HG02973 (cell line): ENCODE data around the gene ATP2A2.
"Not testable (repeated sequence)": the region's sequence is repeated elsewhere in the genome, so short reads cannot be mapped to it uniquely, and the experiment has no call there.

Source experiments
- ATAC-seq: cut with Tn5 transposase; IDR thresholded peaks from one replicate; pipeline ENCODE4 v1.9.1; 2021; ENCODE audit warnings: moderate library complexity; ENCODE audit not compliant: unreplicated experiment

ATP2A2 gene

DNA sequence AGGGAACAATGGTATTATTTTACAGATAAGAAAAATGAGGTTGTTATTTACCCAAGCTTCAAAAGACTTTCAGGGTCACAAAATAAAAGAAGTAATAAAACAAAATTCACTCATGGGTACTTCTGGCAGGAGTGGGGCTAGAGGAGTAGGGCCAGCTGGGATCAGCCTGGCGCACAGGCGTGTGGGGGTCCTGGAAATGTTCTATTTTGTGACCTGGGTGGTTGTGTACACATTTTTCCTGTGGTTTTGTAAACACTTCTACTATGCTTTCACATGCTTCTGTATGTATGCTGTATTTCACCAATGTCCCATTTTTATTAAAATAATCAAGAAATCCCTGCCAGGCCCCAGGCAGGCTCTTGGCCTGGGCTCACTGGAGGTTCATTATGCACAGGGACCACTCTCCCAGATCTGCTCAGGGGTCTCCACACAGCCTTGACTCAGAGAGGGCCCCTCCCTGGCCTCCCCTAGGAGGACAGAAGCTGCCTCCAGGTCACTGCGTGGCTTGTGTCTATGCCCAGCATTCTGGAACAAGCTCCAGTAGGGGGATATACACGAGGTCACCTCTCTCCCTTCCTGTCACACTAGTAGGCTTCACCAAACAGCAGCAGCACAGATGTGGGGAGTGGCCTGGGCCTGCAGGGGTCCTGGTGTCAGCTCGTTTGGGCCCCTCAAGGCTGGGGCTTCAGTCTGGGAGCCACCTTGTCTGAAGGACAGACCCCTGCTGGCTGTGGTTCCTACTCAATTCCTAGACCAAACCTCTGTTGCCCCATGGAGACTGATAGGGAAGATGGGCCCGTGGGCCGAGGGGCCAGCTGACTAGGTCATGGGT is 84.7 kb downstream of the ATP2A2 start:
- no peak for ATAC-seq

DNA sequence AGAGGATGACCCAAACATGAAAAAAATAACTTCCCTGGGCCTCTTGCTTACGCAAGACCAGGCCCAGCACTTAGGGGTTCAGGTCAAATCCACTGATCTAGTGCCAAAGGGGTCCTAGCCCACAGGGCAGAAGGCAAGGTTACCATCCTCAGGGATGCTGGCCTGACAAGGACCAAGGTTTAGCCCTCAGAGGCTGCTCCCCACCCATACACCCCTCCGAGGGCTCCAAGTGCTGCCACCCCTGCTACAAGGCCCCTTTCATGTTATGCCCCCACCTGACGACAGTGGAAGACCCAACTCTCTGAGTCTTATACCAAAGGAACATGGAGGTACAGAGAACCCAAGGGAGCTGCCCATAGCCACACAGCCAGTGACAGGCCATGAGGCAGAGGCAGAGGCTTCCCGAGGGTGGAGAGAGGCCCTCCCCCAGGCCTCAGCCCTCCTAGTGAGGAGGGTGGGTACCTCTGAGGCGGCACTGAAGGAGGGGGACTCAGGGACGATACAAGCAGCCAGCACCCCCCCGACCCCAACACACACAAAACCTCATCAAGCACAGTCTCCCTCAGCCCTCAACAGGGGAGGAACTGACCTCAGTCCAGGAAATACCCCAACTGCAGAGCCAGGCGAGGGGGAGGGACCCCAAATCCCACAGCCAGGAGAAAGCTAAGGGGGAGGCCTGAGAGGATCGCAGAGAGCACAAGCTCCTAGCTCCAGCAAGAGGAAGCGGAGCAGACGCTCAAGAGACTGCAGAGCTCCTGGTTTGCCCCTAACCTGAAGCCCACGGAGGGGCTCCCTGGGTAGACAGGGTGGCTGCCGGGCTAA is 85.5 kb downstream of the ATP2A2 start:
- ATAC-seq, result no peak

DNA sequence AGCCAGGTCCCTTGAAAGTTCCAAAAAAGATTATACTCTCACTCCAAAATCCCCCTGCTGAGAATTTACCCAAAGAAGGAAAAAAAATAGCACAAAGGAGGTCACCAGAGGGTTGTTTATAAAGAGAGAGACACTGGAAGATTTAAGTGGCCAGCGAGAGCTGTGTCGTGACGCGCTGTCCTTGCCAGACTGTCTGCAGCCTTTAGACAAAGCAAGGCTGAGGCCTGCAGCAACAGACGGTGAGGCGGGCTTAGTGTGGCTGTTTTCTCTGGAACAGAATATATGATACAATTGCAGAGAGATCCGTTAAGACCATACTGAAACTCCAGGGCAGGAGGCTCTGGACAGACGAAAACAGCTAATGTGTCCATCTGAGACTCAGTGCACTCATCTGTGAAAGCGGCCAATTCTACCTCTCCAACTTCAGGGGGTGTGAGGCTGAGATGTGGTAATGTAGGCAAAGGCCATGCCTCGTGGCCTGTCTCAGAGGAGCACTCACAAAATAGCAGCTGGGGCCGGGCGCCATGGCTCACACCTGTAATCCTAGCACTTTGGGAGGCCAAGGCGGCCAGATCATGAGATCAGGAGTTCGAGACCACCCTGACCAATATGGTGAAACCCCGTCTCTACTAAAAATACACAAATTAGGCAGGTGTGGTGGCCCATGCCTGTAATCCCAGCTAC is 86.3 kb downstream of the ATP2A2 start:
- no peak for ATAC-seq

DNA sequence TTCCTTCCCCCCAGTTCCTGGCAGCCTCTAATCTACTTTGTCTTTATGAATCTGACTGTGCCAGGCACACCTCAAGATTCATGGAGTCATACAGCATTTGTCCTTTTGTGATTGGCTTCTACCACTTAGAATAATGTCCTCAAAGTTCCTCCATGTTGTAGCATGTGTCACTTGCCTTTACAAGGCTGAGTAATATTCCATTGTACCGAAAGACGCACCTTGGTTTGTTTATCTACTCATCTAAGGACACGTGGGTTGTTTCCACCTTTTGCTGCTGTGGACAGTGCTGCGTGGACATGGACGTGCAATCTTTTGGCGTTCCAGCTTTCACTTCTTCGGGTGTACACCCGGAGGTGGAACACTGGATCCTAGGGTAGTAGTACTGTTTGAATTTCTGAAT is 88.9 kb downstream of the ATP2A2 start:
- no peak for ATAC-seq

DNA sequence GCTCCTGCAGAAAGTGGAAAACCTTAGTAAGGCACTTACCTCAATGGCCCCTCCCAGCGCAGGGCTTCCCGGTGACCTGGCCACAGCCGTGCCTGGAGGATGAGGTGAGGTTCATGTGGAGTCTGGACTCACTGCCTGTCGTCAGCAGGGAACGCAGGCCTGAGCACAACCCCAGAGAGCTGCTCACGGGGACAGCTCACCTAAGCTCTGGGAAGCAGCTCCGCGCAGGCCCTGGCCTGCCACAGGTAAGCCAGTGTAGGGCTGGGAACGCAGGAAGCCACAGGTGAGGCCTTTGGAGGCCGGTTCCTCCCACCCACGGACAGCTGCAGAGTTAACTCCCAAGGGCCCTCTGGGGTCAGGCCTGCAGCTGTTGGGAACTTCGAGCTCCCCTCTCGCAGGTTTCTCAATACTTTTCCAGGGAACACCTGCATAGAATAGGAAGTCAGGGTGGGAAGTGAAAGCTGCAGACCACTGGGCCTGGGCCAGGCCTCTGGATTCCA is 89.7 kb downstream of the ATP2A2 start:
- no peak for ATAC-seq

DNA sequence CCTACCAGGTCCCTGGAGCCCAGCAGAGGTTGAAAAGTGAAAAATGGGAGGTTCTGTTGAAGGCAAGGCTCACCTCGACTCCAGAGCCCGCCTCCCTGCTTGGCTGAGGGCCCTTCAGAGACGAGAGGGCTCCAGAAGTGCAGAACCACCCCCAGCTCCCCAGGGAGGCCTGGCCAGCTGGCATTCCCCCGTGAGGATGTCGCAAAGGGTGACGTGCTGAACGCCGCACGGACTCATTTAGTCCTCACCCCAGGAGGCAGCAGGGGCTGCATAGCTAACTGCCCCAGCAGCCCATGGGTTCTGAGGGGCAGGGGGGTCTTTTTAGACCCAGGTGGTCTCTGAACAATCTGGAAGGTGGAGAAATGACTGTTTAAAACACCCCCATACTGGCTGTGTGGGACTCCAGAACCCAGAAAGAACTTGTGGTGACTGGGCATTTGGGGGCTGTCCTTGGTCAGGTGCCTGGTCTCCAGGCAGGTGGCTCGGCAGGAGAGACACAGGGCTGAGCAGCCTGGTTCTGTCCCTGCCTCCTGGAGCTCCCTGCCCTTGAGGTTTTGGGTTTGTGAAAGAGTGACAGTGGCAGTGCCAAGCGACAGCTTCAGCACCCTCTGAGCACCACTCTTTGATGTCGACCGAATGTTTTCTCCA is 90.5 kb downstream of the ATP2A2 start:
- ATAC-seq, result no peak

DNA sequence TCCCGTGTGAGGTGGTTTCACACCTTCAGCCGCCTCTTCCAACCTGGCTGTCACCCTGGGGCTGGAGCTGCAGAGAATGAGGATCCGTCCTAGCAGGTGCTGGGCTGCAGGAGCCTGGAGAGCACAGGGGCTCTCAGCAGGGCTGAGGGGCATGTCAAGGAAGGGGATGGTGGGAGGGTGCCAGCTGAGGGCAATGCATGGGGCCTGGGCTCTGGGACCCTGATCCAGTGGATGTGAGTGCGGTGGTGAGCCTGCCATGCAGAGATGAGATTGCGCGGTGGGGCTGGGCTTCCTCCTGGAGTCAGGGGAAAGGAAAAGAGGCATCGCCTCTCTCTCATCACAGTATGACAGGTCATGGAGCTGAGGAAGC is 91.0 kb downstream of the ATP2A2 start:
- no peak for ATAC-seq

DNA sequence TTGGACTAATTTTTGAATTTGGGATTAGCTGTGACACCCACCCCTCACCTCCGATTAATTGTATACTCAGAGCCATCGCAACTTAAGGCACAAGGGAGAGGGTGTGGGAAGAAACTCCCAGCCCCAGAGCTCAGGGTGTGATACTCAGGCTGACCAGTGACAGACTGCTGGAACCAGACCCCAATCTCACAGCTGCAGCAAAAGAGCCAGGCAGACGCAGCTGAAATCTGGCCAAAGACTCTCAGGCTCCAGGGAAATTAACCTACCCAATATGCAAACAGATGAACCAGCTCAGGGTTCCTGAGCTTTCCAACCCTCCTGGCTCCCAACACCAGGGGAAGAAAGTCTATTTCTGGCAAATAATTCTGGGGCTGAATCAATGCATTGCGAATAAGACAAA is 92.0 kb downstream of the ATP2A2 start:
- ATAC-seq, result no peak

DNA sequence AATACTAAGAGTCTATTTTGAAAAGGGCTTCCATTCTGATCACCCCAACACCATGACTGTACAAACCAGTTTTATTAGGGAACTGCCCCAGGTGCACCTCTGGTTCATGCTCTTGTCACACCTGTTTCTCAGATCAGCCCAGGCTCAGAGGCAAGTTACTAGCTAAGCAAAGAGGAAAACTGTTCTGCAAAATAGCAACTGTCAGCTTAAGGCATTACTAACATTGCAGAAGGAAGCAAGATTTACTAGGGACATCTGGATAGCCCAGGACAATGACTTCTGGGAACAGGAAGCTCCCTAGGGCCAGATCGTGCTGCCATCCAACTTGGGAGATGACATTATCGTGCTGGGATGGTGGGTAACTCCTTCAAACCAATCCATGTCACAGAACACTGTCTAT is 92.4 kb downstream of the ATP2A2 start:
- no peak for ATAC-seq

DNA sequence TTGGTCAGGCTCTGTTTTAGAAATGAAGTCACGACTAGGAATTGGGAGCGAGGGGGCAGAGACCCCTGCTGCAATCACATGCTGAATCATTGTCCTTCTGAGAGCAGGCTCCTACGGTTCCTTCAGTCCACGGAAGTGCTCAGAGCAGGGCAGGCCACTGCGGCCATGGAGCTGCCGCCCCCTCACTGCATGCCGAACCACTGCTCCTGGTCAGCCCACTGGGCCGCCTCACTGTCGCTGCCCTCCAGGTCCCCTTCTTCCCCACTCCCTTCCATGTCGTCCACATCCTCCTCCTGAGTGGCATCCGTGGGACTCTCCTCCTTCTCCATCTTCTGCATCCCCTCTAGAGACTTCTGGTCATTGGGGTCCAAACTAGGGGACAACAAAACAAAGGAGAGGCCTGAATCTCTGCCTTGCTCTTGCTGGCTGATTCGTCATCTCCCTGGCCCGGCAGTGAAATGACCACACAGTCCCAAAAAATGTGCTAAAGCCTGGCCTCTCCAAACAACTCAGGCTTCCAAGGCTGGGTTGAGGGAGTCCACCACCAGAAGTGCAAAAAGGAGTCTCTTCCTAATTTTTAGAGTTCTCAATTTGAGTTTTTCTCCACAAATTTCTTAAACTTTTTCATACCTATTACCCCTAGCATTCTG is 93.0 kb downstream of the ATP2A2 start:
- no peak for ATAC-seq

DNA sequence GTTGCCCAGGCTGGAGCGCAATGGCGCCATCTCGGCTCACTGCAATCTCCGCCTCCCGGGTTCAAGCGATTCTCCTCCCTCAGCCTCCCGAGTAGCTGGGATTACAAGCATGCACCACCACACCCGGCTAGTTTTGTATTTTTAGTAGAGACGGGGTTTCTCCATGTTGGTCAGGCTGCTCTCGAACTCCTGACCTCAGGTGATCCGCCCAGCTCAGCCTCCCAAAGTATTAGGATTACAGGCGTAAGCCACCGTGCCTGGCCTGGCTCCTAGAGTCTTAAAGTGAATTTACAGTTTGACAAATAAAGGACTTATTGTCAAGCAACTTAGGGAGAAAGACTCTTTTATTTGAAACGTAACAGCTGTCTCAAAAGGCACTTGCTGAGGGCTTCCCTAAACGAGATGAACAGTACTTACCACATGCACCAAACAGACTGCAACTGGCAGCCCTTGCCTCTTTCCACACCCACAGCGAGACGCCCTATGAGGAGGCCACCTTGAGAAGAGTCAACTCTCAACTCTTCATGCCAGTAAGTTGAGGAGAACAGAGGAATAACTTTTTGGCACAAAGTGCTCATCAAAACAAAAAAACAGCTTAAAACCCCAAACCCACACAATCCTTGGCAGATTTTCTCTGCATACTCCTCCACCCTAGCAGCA is 97.2 kb downstream of the ATP2A2 start:
- ATAC-seq, result not testable (repeated sequence)

DNA sequence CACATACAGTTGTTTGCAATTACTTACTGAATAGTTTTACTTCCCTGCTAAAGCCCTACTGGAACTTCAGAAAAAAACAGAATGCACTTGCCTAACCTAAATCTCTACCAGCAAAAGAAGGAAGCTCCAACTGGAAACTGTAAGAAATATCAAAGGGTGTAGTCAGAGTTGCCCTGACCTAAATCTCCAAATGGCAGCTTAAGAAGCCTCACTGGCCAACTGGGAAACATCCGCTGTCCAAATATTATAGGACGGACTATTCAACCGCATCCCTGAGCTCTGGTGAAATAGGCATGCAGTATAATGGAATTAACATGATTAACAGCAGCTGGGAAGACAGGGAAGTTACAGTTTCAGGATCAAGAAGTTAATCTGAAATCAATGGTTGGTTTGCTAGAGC is 98.2 kb downstream of the ATP2A2 start:
- no peak for ATAC-seq

DNA sequence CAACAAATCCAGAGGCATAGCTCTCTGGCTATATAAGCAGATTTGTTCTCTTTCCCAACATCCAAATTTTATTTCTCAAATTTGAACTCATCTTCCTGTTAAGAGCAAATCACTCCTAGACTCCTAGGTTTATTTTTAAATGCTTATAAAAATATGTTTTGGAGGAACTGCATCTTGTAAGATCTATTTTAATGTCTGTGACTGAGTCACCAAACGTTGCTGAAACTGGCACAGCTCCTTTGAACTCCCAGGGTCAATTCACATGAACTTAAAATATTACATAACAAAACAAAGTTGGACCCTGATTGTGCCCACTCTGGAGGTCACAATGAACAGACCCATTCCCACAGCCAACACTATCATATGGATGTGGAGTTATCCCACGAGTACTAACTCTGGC is 98.6 kb downstream of the ATP2A2 start:
- ATAC-seq, result no peak

DNA sequence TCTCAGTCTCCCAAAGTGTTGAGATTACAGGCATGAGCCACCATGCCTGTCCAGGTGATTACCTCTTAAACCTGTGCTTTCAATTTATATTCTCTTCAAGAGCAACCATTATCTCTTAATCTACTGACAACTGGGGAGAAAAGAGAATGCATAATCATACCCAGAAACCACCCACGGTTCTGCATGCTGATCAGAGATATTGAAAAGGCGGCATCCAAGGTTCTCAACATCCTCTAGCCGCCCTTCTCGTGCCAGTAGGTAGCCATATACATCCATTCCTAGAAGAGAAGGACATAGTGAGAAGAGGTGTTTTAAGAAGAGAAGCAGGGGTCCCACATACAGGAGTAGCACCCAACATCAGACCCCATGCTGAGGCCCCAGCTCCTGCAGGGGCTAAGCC is 101.6 kb downstream of the ATP2A2 start:
- ATAC-seq, result no peak
